HFF-Myc (cell line): ENCODE measurements around the gene ZBP1.

Experiments used
- DNase-seq: peaks from one replicate; pipeline ENCODE4 v3.0.0-alpha.2; 2011; ENCODE audit warnings: low read depth; ENCODE audit errors: extremely low read depth
- H3K4me3 ChIP-seq: replicated peaks from 2 replicates; pipeline ENCODE4 v1.5.1; 2011; ENCODE audit warnings: low read depth, mild to moderate bottlenecking, control low read depth, low read length
- TF ChIP-seq, protein P1 (sequence below): IDR thresholded peaks from 2 replicates; pipeline ENCODE4 v1.5.1; 2012; ENCODE audit warnings: mild to moderate bottlenecking, low read depth, low read length, control low read depth; ENCODE audit errors: missing control alignments

The ZBP1 gene

DNA sequence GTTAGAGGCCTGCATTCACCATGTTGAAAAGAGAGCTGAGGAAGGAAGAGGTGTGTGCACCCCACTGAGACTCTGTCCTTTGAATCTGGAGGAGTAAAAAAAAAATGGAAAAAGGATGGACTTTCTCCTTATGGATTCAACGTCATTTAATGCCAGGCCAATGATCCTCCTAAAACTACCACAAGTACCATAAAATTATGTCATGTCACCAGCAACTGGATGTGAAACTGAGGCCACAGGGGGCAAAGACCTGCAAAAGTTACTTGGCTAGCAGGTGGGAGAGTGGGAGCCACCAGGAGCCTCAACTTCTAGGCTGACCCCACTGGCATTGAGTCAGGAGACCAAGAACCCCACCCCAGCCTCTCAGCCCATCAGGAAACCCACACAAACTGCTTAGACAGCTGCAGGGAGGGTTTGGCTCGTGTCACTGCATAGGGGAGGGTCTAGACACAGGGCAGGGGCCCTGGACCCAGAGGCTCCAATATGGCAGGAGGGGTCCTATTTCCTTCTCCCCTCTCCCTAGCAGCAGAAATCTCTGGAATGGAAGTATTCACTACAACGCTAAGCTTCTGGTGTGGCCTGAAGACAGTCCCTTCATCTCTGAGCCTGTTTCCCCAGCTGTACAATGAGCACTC, 48.3 kb downstream of the ZBP1 start:
- H3K4me3 ChIP-seq = no peak overlapping the region
- DNase-seq = no peak
- TF ChIP-seq, protein P1, sequence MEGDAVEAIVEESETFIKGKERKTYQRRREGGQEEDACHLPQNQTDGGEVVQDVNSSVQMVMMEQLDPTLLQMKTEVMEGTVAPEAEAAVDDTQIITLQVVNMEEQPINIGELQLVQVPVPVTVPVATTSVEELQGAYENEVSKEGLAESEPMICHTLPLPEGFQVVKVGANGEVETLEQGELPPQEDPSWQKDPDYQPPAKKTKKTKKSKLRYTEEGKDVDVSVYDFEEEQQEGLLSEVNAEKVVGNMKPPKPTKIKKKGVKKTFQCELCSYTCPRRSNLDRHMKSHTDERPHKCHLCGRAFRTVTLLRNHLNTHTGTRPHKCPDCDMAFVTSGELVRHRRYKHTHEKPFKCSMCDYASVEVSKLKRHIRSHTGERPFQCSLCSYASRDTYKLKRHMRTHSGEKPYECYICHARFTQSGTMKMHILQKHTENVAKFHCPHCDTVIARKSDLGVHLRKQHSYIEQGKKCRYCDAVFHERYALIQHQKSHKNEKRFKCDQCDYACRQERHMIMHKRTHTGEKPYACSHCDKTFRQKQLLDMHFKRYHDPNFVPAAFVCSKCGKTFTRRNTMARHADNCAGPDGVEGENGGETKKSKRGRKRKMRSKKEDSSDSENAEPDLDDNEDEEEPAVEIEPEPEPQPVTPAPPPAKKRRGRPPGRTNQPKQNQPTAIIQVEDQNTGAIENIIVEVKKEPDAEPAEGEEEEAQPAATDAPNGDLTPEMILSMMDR = no peak

DNA sequence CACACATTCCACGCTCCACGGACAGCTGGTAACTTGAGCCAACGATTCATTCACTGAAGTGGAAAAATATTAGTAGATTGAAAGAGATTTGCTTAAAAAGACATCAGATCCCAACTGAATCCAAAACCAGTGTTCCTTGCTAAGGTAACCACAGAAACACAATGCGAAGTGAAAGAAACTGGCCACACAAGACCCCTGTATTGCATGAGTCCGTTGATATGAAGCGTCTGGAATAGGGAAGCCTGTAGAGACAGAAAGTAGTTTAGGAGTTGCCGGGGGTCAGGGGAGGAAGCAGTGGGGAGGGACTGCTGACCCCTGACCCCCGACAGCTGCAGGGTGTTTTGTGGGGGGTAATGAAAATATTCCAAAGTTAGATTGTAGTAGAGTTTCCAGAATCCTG, 49.3 kb downstream of the ZBP1 start:
- H3K4me3 ChIP-seq = no peak overlapping the region
- no peak for DNase-seq
- TF ChIP-seq, protein P1 = no peak

DNA sequence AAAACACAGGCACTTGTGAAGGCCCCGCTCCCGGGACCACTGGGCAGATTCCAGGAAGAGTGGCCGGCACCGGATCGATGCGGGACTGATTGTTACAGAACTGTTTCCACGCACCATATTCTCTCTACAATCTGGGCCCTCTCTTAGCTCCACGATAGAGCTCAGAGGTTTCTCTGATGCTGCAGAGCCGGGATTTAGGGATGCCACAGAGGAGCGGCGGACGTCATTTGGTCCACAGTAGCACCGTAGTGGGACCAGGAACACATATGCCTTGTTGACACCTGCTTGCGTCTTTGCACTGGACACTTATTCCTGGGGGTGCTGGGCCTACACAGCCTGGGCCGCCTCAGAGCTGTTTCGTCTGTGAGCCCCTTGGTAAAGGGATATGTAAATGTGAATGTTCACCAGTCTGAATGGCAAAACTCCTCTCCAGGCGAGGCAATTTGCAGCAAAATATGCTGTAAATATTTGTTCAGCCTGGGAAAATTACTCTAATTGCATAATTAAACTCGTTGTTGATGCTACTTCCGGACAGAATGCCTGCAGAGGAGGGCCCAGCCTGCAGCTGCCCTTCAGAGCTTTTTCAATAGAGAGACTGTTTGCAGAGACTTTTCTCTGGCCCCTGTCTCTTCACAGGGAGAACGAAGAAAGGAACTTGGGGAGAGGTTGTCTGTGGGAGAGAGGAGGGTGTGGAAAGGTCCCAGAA, 49.9 kb downstream of the ZBP1 start:
- DNase-seq = no peak
- no peak overlapping the region for H3K4me3 ChIP-seq
- TF ChIP-seq, protein P1 = no peak

DNA sequence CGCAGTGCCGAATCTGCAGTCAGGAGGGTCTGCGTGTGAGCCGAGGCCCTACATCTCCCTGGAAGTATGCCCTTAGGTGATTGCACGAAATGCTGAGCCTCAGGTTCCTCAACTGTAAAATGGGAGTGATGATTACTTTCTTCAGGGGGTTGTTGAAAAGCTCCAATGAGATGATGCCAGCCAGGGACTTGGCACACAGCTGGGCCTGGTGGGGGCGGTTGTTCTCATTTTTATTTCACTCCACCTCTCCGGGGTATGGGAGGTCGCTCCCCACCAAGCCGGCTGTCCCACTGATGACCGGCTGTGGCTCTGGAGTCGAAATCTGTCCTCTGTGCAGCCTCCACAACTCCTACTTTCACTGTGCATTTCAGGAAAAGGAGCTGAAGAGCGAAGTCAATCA, 51.3 kb downstream of the ZBP1 start:
- TF ChIP-seq, protein P1 = no peak
- H3K4me3 ChIP-seq = no peak overlapping the region
- DNase-seq = no peak

DNA sequence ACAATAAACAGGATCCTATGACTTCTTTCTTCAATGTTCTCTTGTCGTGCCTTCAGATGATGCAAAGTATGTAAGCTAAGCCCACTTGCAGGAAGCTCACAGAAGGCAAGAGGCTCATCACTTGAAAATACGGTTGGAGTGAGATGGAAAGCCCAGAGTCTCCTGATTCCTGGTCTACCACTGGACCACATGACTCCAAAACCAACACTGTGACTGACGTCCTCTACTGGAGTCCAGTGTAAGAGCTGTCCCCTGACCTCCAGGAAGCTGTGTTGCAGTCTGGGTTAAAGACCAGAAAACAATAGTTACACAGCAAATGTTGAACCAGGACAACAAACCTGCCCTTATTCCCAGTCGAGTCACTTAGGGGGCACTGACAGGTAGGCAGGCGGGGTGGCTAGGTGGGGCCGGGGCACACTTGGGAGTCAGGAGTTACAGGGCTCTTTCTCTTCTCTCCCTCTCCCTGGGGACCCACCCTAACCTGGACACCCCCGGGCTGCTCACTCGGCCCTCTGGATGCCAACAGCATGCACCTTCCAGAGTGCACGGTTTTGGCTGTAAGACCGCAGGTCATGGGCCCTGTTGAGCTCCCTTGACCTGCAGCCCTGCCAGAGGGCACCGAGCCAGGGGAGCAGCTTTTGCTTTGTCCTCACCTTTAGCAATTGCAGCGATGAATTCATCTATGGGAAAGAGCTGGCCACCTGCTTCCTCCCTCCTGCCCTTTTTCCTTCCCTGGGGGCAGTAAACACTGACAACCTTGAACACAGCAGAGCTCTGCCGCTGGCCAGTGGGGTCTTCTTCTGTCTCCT, 51.9 kb downstream of the ZBP1 start:
- TF ChIP-seq, protein P1 = no peak
- DNase-seq = no peak
- H3K4me3 ChIP-seq = no peak overlapping the region

DNA sequence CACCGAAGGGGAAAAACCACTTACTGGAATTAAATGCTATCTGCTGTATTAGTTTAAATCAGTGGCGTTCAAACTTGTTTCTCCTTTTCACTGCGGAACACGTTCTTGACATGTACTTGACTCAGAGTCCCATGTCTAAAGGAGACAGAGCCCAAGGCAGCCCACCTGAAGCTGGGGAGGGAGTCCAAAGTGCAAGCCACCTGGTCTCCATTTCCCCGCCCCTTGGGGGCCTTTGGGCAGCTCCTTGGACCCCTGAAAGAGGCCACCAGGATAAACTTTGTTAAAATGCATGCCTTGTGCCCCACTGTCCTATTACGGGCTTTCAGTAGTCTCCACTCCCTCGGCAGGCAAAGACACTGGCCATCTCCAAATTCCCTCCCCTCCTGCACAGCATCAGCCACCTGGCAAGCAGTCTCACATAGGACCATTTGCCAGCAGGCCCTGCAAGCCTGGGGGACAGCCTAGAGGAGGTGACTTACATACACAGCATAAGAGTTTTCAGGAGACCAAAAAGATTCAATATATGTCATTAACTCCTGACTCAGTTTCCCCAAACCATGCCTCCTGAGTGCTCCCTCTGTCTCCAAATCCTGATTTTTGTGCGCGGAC, 52.7 kb downstream of the ZBP1 start:
- TF ChIP-seq, protein P1 = no peak
- no peak for DNase-seq
- H3K4me3 ChIP-seq = no peak overlapping the region
